Liver (tissue), 9 donors: ENCODE measurements around the gene GPD1. TPM values are rescaled to one million over a fixed set of nuclear protein-coding genes. Genes with fewer than 3 reads are reported as not detected.
"Not testable (repeated sequence)": the region's sequence is repeated elsewhere in the genome, so short reads cannot be mapped to it uniquely, and the experiment has no call there.

Experiments used
- DNase-seq: peaks from one replicate; pipeline ENCODE4 v3.0.0-alpha.2; 2017; ENCODE audit warnings: low spot score
- H3K27ac ChIP-seq, 2 donors: one replicate each; pipeline ENCODE4 v1.7.0; 2013; ENCODE audit warnings: inconsistent platforms in 2 of 2, low read length in 2 of 2, control low read depth in 1 of 2, low read depth in 1 of 2, mild to moderate bottlenecking in 1 of 2
- H3K27me3 ChIP-seq, 4 donors: one replicate each; pipeline versions ENCODE4 v1.6.1 to v1.7.0; 2013; ENCODE audit warnings: low read length in 3 of 4, inconsistent platforms in 1 of 4, mild to moderate bottlenecking in 1 of 4, moderate library complexity in 1 of 4; ENCODE audit not compliant: control insufficient read depth in 4 of 4, insufficient read depth in 4 of 4
- H3K36me3 ChIP-seq, 4 donors: one replicate each; pipeline versions ENCODE4 v1.6.1 to v1.7.0; 2013; ENCODE audit warnings: low read length in 3 of 4, mild to moderate bottlenecking in 3 of 4, low read depth in 1 of 4, moderate library complexity in 1 of 4; ENCODE audit not compliant: control insufficient read depth in 4 of 4, insufficient read depth in 3 of 4
- H3K4me1 ChIP-seq, 4 donors: one replicate each; pipeline versions ENCODE4 v1.6.1 to v1.7.0; 2013; ENCODE audit warnings: low read length in 3 of 4, mild to moderate bottlenecking in 3 of 4, moderate library complexity in 1 of 4; ENCODE audit not compliant: control insufficient read depth in 4 of 4, insufficient read depth in 4 of 4
- H3K4me3 ChIP-seq, 3 donors: one replicate each; pipeline versions ENCODE4 v1.6.1 to v1.7.0; 2013; ENCODE audit warnings: low read length in 3 of 3, control low read depth in 1 of 3, low read depth in 1 of 3, mild to moderate bottlenecking in 1 of 3
- H3K9ac ChIP-seq, 2 donors: one replicate each; pipeline ENCODE4 v1.7.0; 2013; ENCODE audit warnings: low read length in 2 of 2, mild to moderate bottlenecking in 2 of 2, moderate library complexity in 2 of 2, control low read depth in 1 of 2, low read depth in 1 of 2
- H3K9me3 ChIP-seq, 4 donors: one replicate each; pipeline versions ENCODE4 v1.6.1 to v1.7.0; 2013; ENCODE audit warnings: low read length in 3 of 4; ENCODE audit not compliant: control insufficient read depth in 4 of 4
- ATF3 ChIP-seq: IDR thresholded peaks from 2 replicates; pipeline ENCODE4 v1.6.1; 2016; ENCODE audit warnings: antibody characterized with exemption
- FOXA1 ChIP-seq: IDR thresholded peaks from 2 replicates; pipeline ENCODE4 v1.6.1; 2016; ENCODE audit warnings: antibody characterized with exemption
- FOXA2 ChIP-seq: IDR thresholded peaks from 2 replicates; pipeline ENCODE4 v1.6.1; 2016; ENCODE audit warnings: antibody characterized with exemption
- HNF4A ChIP-seq, 2 donors: conservative IDR thresholded peaks; 2 replicates each; pipeline ENCODE4 v1.6.1; 2016; ENCODE audit warnings: antibody characterized with exemption in 2 of 2, mild to moderate bottlenecking in 2 of 2
- HNF4G ChIP-seq: IDR thresholded peaks from 2 replicates; pipeline ENCODE4 v1.6.1; 2016; ENCODE audit warnings: antibody characterized with exemption
- JUND ChIP-seq, 2 donors: IDR thresholded peaks; 2 replicates each; pipeline ENCODE4 v1.6.1; 2016; ENCODE audit warnings: antibody characterized with exemption in 2 of 2
- NR2F2 ChIP-seq: IDR thresholded peaks from 2 replicates; pipeline ENCODE4 v1.6.1; 2016; ENCODE audit warnings: antibody characterized with exemption
- RAD21 ChIP-seq, 2 donors: IDR thresholded peaks; 2 replicates each; pipeline ENCODE4 v1.6.1; 2016; ENCODE audit warnings: antibody characterized with exemption in 2 of 2, mild to moderate bottlenecking in 2 of 2
- RXRA ChIP-seq, 2 donors: IDR thresholded peaks; 2 replicates each; pipeline ENCODE4 v1.6.1; 2017 to 2018; ENCODE audit warnings: antibody characterized with exemption in 2 of 2, mild to moderate bottlenecking in 1 of 2
- SP1 ChIP-seq: IDR thresholded peaks from 2 replicates; pipeline ENCODE4 v1.6.1; 2018; ENCODE audit warnings: antibody characterized with exemption, mild to moderate bottlenecking
- TAF1 ChIP-seq: conservative IDR thresholded peaks from 2 replicates; pipeline ENCODE4 v1.6.1; 2016; ENCODE audit warnings: antibody characterized with exemption, mild to moderate bottlenecking
- YY1 ChIP-seq: IDR thresholded peaks from 2 replicates; pipeline ENCODE4 v1.6.1; 2016; ENCODE audit warnings: antibody characterized with exemption, mild to moderate bottlenecking
- WGBS: extraction: QIAGEN DNeasy Blood & Tissue Kit; methylation state at CpG from one replicate; pipeline ENCODE4 v1.1.7; 2013; 5-methylcytosine and 5-hydroxymethylcytosine counted together
- polyA plus RNA-seq, 2 donors: library from polyadenylated mRNA; stranded (reverse) in 1 of 2; unstranded in 1 of 2; fragments of 200-250 nt in 1 of 2; fragments of >200 nt in 1 of 2; fragmentation: Nextera tagmentation in 1 of 2; extraction: Ambion mirVana in 1 of 2; gene quantifications; one replicate each; pipeline versions ENCODE4 v1.2.1 to v1.2.3, GENCODE V29; 2013 to 2015
- total RNA-seq, 2 donors: library from RNA; depleted of rRNA; stranded (reverse); fragments of >200 nt; gene quantifications; one replicate each; pipeline ENCODE4 v1.2.3, GENCODE V29; 2014
- TF ChIP-seq, protein P1 (sequence below): IDR thresholded peaks from 2 replicates; pipeline ENCODE4 v1.6.1; 2016; ENCODE audit warnings: antibody characterized with exemption
- TF ChIP-seq, protein P2 (sequence below): IDR thresholded peaks from 2 replicates; pipeline ENCODE4 v1.6.1; 2016; ENCODE audit warnings: antibody characterized with exemption
- TF ChIP-seq, protein P3 (sequence below): IDR thresholded peaks from 2 replicates; pipeline ENCODE4 v1.6.1; 2016; ENCODE audit warnings: antibody characterized with exemption, mild to moderate bottlenecking
- donor health status: healthy.
- donor health status: healthy.
- donor health status: healthy.
- donor health status: healthy.
- donor health status: healthy.

Gene GPD1
- total and polyA plus RNA-seq, 4 donors: 12.0 to 323 (median 85.6) TPM

DNA sequence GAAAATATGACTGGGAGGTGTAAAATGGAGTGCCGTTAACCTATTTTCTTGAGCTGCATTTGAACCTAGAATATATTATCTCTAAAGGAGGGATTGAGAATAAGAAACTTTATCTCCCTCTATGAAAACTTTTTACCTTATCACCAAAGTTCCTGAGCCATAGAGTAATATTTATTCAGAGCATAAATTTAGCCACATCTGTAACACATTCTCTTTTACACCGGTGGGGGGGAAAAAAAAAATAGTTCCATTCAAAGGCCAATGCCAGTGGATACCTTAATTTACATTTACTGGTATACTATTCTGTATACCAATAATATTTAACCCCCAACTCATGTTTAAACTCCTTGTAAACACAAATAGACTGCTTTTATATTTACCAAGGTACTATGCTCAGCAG lies 41.6 kb downstream of the GPD1 start (continued):
- TF ChIP-seq NR2F2 (no peak), RXRA (IDR thresholded peaks at IDR 0.05) (no peak)

DNA sequence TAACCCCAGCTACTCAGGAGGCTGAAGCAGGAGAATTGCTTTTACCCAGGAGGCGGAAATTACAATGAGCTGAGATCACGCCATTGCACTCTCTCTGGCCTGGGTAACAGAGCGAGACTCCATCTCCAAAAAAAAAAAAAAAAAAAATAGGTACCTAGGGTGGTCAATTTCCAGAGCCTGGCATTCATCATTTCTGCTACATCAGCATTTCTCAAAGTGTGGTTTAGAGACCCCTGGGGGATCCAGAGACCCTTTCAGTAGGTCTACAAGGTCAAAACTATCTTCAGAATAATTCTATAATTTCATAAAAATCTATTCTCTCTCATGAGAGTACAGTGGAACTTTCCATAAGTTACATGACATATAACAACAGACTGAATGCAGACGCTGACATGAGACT lies 43.5 kb downstream of the GPD1 start:
- no peaks in the 10 kb centered on the region for H3K4me1 ChIP-seq
- over 99% methylated on average over 4 of the region's 4 CpGs for WGBS
- H3K36me3 ChIP-seq: peaks cover 0 to 8% (median 2%) of the 10 kb centered on the region in 4 donors
- no peaks in the 10 kb centered on the region for H3K9me3 ChIP-seq
- no peak overlapping the region for H3K9ac ChIP-seq
- no peak overlapping the region for H3K4me3 ChIP-seq
- no peak for DNase-seq
- TF ChIP-seq JUND (IDR thresholded peaks at IDR 0.05) (no peak), HNF4A (conservative IDR thresholded peaks at IDR 0.05) (no peak)
- TF ChIP-seq, protein P1, sequence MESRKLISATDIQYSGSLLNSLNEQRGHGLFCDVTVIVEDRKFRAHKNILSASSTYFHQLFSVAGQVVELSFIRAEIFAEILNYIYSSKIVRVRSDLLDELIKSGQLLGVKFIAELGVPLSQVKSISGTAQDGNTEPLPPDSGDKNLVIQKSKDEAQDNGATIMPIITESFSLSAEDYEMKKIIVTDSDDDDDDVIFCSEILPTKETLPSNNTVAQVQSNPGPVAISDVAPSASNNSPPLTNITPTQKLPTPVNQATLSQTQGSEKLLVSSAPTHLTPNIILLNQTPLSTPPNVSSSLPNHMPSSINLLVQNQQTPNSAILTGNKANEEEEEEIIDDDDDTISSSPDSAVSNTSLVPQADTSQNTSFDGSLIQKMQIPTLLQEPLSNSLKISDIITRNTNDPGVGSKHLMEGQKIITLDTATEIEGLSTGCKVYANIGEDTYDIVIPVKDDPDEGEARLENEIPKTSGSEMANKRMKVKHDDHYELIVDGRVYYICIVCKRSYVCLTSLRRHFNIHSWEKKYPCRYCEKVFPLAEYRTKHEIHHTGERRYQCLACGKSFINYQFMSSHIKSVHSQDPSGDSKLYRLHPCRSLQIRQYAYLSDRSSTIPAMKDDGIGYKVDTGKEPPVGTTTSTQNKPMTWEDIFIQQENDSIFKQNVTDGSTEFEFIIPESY: no peak
- no peaks in the 10 kb centered on the region for H3K27me3 ChIP-seq
- H3K27ac ChIP-seq: no peak overlapping the region

DNA sequence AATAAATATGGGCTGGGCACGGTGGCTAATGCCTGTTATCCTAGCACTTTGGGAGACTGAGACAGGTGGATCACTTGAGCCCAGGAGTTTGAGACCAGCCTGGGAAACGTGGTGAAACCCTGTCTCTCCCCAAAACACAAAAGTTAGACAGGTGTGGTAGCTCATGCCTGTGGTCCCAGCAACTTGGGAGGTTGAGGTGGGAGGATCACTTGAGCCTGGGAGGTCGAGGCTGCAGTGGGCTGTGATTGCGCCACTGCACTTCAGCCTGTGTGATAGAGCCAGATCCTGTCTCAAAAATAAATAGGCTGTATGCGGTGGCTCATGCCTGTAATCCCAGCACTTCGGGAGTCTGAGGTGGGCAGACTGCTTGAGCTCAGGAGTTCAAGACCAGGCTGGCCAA lies 44.2 kb downstream of the GPD1 start:
- not testable (repeated sequence) for H3K27me3 ChIP-seq, DNase-seq, H3K27ac ChIP-seq, H3K9ac ChIP-seq, H3K4me3 ChIP-seq, H3K4me1 ChIP-seq, H3K9me3 ChIP-seq, H3K36me3 ChIP-seq
- WGBS: 95% methylated on average over 6 of the region's 6 CpGs

- H3K9me3 ChIP-seq: no peaks in the 10 kb centered on the region
- H3K4me1 ChIP-seq: no peaks in the 10 kb centered on the region
- 75% methylated on average over 3 of the region's 3 CpGs for WGBS
- H3K36me3 ChIP-seq: peaks cover 0 to 2% (median 0%) of the 10 kb centered on the region in 4 donors
- TF ChIP-seq YY1 (no peak), NR2F2 (no peak), RAD21 (IDR thresholded peaks at IDR 0.05) (no peak), FOXA1 (no peak), SP1 (no peak), HNF4G (no peak), TAF1 (no peak), FOXA2 (no peak), ATF3 (no peak), JUND (IDR thresholded peaks at IDR 0.05) (no peak), HNF4A (conservative IDR thresholded peaks at IDR 0.05) (no peak)
- TF ChIP-seq, protein P2, sequence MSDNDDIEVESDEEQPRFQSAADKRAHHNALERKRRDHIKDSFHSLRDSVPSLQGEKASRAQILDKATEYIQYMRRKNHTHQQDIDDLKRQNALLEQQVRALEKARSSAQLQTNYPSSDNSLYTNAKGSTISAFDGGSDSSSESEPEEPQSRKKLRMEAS: no peak
- TF ChIP-seq, protein P3, sequence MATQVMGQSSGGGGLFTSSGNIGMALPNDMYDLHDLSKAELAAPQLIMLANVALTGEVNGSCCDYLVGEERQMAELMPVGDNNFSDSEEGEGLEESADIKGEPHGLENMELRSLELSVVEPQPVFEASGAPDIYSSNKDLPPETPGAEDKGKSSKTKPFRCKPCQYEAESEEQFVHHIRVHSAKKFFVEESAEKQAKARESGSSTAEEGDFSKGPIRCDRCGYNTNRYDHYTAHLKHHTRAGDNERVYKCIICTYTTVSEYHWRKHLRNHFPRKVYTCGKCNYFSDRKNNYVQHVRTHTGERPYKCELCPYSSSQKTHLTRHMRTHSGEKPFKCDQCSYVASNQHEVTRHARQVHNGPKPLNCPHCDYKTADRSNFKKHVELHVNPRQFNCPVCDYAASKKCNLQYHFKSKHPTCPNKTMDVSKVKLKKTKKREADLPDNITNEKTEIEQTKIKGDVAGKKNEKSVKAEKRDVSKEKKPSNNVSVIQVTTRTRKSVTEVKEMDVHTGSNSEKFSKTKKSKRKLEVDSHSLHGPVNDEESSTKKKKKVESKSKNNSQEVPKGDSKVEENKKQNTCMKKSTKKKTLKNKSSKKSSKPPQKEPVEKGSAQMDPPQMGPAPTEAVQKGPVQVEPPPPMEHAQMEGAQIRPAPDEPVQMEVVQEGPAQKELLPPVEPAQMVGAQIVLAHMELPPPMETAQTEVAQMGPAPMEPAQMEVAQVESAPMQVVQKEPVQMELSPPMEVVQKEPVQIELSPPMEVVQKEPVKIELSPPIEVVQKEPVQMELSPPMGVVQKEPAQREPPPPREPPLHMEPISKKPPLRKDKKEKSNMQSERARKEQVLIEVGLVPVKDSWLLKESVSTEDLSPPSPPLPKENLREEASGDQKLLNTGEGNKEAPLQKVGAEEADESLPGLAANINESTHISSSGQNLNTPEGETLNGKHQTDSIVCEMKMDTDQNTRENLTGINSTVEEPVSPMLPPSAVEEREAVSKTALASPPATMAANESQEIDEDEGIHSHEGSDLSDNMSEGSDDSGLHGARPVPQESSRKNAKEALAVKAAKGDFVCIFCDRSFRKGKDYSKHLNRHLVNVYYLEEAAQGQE: no peak
- H3K27ac ChIP-seq: no peak overlapping the region
- H3K9ac ChIP-seq: no peak overlapping the region
- DNase-seq: no peak
- no peak overlapping the region for H3K4me3 ChIP-seq
- no peaks in the 10 kb centered on the region for H3K27me3 ChIP-seq
Observed at GRCh38 chr12:50149311-50149710, 45.5 kb downstream of the GPD1 start.
